ENCODE measurements around the gene TLE2. TPM values are rescaled to one million over a fixed set of nuclear protein-coding genes. Genes with fewer than 3 reads are reported as not detected.

The TLE2 gene
- total and polyA plus RNA-seq, 2 of the 4 experiments (the other 2 are of a cell fraction): under 0.01 to 0.41 TPM

- DNase-seq (no peak), ATAC-seq (ENCODE audit: low read depth) (no peak)
- H3K14ac ChIP-seq (replicated peaks; ENCODE audit: low read depth, low read length): no peak overlapping the region
- no peak overlapping the region for H3K23ac ChIP-seq (ENCODE audit: low read depth, low read length)
- no peak overlapping the region for H2BK15ac ChIP-seq (ENCODE audit: low read depth, low read length)
- no peak overlapping the region for H2BK20ac ChIP-seq (ENCODE audit: low read depth, low read length)
- no peak overlapping the region for H3K56ac ChIP-seq (ENCODE audit: extremely low read depth, insufficient read depth, low read length)
- H4K5ac ChIP-seq (ENCODE audit: low read depth, low read length): no peak overlapping the region
- H3K4me2 ChIP-seq (ENCODE audit: low read depth, low read length): no peak overlapping the region
- WGBS, 2 experiments (ENCODE audit: extremely low coverage in 2 of 2, insufficient read length in 1 of 2): 89% methylated on average over 3 of the region's 3 CpGs; no CpG with 5 or more reads in 1 of the 2 experiments
- no peak overlapping the region for H3K27ac ChIP-seq (ENCODE audit: insufficient read depth, low read length)
- no peak overlapping the region for H3K4me3 ChIP-seq (ENCODE audit: insufficient read depth, low read depth, low read length)
- H3K9ac ChIP-seq (ENCODE audit: low read depth, low read length): no peak overlapping the region
- no peaks in the 10 kb centered on the region for H4K20me1 ChIP-seq (ENCODE audit: insufficient read depth, low read length)
- H2AK5ac ChIP-seq (ENCODE audit: low read depth, low read length): no peak overlapping the region
- CTCF ChIA-PET: no interaction called here
- no peaks in the 10 kb centered on the region for H3K9me3 ChIP-seq (ENCODE audit: control insufficient read depth, insufficient read depth, low read length)
- peaks cover 20% of the 10 kb centered on the region for H3K27me3 ChIP-seq (ENCODE audit: control insufficient read depth, insufficient read depth, low read length)
- H3K4me1 ChIP-seq (ENCODE audit: control insufficient read depth, insufficient read depth, low read length): peaks cover under 1% of the 10 kb centered on the region; the same call in 1 of the 2 replicates
- no peaks in the 10 kb centered on the region for H3K79me1 ChIP-seq (ENCODE audit: low read depth in 1 of 2, low read length in 2 of 2)
- no peak overlapping the region for H3K4ac ChIP-seq (ENCODE audit: low read depth, low read length)
- BruUV-seq (replicated peaks): no TSS peak
- H2AK9ac ChIP-seq (replicated peaks; ENCODE audit: low read depth, low read length, poor library complexity): no peak overlapping the region
- POLR2A ChIA-PET (ENCODE audit: unreplicated experiment): no interaction called here
- intact Hi-C loops (cut with micrococcal nuclease): no loop called here
- in situ Hi-C loops (cut with MboI; ENCODE audit: low sequenced_read_pairs): no loop called here
- H2BK120ac ChIP-seq (ENCODE audit: low read depth, low read length): no peak overlapping the region
- H3K36me3 ChIP-seq (ENCODE audit: control insufficient read depth, insufficient read depth, low read length): no peaks in the 10 kb centered on the region
- no peak overlapping the region for H4K91ac ChIP-seq (ENCODE audit: insufficient read depth, low read depth, low read length)
- no peak overlapping the region for H3K18ac ChIP-seq (ENCODE audit: low read depth, low read length)
- H2AFZ ChIP-seq (replicated peaks; ENCODE audit: low read length, poor library complexity): no peak overlapping the region
- H4K8ac ChIP-seq (ENCODE audit: low read depth in 2 of 2, low read length in 2 of 2): no peak overlapping the region
- H2BK5ac ChIP-seq (ENCODE audit: low read depth, low read length, poor library complexity, severe bottlenecking): no peak overlapping the region
- TF ChIP-seq, protein P1, sequence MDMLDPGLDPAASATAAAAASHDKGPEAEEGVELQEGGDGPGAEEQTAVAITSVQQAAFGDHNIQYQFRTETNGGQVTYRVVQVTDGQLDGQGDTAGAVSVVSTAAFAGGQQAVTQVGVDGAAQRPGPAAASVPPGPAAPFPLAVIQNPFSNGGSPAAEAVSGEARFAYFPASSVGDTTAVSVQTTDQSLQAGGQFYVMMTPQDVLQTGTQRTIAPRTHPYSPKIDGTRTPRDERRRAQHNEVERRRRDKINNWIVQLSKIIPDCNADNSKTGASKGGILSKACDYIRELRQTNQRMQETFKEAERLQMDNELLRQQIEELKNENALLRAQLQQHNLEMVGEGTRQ (IDR thresholded peaks at IDR 0.05; ENCODE audit: low read depth, low read length): no peak
- no peaks in the 10 kb centered on the region for H3K9me1 ChIP-seq (ENCODE audit: insufficient read depth, low read length)
- dilution Hi-C loops (cut with HindIII; ENCODE audit: low sequenced_read_pairs, unreplicated experiment): no loop called here
Observed at GRCh38 chr19:2988568-2988967, 40.5 kb downstream of the TLE2 start.
